Stimulated activated CD4-positive, alpha-beta T cell treated with anti-CD3 and anti-CD28 coated beads, TNF-alpha, amount 100 ng/mL, for 24 hours (primary cell): ENCODE measurements around the gene NUDT8.

Experiments used
- DNase-seq, 3 experiments: peaks; one replicate each; pipeline ENCODE4 v3.0.0-alpha.2; 2020; ENCODE audit warnings: low read depth in 3 of 3

NUDT8 gene, protein sequence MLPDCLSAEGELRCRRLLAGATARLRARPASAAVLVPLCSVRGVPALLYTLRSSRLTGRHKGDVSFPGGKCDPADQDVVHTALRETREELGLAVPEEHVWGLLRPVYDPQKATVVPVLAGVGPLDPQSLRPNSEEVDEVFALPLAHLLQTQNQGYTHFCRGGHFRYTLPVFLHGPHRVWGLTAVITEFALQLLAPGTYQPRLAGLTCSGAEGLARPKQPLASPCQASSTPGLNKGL

DNA sequence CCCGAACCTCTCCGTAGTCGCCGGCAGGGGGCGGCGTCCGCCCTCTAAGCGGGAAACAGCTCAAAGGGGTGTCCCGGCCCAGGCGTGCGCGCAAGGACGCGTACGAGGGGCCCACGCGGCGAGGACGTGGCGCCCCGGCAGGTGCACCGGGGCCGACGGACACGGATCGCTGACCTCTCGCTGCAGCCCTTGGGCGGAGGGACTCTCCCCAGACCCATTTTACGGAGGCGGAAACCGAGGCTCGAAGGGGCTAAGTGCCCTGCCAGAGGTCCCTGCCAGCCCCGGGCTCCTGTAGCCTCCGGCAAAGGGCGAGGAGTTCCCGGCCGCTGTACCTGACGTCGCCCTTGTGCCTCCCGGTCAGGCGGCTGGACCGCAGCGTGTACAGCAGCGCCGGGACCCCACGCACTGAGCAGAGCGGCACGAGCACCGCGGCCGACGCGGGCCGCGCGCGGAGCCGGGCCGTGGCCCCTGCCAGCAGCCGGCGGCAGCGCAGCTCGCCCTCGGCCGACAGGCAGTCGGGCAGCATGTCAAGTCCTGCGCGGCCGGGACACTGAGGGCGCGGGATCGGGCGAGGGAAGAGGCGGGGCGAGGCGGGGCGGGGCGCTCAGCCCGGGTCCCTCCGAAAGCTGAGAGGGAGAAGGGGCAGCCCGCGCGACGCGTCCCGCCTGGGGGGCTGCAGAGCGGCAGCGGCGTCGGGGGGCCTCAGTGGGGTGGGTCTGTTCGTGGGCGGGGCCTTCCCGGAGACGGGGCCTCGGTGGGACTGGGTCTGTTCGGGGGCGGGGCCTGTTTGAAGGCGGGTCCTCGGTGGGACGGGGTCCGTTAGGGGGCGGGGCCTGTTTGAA lies at the start of gene NUDT8:
Gene NUDT8, minus strand, starts transcription at position 552 of the 842 bp plus-strand sequence. Its CDS starts 26 bp downstream, at position 526.
- peak; percentile 80 to 88 (median 81) for DNase-seq

DNA sequence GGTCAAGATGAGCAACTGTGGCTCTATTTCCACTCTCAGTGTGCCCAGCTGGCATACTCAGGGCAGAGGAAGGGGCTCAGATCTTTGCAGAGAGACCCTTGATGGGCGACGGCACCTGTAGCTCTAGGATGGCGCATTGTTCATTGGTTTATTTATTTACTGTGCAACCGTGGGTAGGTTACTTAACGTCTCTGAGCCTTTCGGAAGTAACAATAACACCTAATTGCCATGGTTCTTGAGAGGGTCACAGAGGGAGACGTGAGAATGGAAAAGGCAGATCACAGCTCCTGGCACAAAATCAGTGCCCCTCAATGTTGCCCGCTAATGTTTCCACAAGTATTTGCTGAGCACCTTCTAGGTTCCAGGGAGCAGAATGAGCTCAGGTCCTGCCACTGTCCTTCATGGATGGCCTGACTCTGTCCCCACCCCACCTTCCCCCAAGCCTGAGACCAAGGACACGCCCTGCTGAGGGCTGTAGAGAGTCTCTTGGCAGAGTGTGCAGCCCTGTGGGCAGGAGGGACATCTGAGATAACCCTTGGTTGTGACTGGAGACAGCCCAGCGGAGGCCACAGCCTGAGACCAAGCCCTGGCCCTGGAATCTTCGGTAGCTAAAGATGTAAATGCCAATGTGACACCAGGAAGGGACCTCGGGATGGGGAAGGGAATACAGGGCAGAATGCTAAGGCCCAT lies 45.5 kb upstream of the NUDT8 start:
- DNase-seq = no peak

DNA sequence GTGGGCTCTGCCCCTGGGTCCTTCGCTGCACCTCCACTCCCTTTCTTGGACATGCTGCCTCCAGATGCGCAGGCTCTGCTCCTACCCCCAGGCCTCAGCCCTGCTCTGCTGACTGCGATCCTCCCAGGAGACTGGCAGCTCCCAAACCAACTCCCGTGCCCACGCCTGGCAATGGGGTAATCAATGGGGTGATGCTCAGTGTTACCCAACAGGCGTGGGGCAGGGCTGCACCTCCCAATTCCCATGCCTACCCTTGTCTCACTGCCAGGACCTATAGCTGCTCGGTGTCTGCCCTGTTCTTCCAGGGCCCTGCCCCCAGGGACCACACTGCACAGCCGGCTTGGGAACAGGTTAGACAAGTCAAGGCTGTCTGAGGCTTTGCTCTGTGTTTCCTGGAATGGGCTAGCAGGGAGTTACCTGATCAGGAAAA lies 44.7 kb upstream of the NUDT8 start, which contains the start of gene ALDH3B2:
Gene ALDH3B2, minus strand, starts transcription at position 182 of the 430 bp plus-strand sequence. CDS start 7,688 bp downstream, outside the sequence.
- no peak for DNase-seq

DNA sequence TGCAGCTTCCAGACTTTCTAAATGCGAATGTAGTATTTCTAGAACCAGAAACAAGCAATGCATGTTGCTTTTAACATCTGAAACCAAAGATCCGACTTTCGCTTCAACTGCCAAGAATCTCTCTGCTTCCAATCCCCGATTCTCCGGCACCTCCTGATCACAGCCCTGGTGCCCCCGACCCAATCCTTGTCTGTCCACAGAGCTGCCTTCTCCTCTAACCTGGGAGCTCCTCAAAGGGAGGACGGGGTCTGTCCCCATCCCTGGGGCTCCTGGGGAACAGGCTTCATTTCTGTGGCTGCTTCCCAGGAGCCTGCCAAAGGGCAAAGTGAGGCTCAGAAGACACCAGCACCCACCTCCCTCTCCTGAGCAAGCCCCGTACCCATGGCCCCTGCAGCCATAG lies 44.2 kb upstream of the NUDT8 start:
- DNase-seq = no peak

DNA sequence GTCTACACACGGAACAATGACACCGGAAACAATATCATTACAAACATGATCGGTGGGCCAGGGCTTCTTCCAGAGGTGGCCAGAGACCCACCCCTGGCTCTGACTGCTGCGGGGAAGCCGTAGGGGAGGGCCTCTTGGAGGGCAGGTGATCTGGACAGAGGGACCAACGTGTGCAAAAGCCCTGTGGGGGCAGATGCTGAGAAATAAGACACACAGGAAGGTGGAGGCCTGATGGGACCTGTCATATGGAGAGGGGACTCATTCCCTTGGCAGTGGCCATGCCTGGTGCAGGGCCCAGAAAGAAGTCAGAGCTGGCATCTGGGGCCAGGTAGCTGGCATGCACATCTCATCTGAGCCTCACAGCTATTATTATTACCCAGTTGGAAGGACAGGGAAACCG lies 43.6 kb upstream of the NUDT8 start:
- no peak for DNase-seq

DNA sequence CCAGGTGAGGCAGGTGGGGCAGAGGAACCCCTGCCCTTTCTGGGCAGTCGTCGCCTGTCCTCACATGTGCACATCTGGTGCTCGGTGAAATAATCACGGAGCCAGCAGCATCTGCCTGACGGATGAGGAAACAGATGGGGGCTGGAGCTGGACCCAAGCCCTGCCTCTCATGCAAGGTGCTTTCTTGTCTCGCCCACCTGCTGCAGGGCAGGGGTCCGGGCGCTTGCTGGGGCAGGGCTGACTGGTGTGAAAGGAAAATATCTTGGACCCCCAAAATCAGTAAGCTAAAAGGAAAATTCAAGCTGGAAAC lies 41.4 kb upstream of the NUDT8 start:
- no peak for DNase-seq

DNA sequence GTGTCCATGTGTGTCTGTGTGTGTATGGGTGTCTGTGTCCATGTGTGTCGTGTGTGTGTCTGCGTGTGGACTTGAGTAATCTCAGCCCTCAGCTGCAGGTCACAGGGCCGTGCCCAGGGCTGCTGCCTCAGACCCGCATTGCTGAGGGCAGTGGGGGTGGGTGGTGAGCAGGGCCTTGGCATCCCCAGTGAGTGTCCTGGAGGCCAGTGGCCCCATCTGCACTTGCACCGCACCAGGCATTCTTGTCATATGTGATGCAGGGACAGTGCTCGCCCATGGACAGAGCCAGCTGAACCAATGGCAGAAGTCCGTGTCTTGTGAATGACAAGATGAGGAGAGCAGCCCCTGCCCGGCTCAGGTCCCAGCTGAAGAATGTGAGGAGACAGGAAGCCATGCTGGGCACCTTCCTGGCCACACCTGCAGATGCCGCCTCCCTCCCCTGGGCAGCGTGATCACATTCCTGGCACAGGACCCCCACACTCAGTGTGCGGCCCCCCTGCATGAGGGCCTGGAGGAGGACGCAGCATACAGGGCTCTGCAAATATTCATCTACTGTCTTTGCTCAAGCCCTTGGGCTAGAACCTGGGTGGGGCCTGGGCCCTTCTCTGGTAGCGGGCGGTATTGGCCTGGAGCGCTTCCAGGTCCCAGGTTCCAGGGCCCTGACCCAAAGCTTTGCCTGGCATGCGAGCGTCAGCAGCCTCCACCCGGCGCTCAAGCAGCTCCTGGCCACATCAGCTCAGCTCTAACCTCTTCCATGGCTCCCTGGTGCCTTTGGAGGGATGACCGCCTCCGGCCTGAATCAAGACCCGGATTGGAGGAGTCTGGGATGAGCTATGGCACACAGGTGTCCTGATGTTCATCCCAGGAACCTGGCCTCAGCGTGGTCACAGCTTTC lies 40.8 kb upstream of the NUDT8 start:
- no peak for DNase-seq

DNA sequence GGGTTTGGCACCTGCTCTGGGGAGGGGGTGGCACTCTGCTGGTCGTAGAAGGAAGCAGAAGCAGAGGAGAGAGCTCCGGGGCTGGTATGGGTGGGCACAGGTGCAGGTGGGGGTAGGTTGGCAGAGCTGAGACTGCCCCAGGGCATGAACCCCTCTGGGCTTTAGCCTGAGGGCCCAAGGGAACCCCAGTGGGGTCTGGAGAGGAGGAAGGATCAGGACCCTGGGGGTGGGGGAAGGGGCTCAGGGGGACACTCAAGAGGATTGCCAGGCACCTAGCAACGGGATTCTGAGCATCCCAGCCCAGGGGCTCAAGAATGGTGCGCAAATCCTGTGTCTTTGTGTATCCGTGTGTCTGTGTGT lies 38.4 kb upstream of the NUDT8 start:
- DNase-seq = no peak

DNA sequence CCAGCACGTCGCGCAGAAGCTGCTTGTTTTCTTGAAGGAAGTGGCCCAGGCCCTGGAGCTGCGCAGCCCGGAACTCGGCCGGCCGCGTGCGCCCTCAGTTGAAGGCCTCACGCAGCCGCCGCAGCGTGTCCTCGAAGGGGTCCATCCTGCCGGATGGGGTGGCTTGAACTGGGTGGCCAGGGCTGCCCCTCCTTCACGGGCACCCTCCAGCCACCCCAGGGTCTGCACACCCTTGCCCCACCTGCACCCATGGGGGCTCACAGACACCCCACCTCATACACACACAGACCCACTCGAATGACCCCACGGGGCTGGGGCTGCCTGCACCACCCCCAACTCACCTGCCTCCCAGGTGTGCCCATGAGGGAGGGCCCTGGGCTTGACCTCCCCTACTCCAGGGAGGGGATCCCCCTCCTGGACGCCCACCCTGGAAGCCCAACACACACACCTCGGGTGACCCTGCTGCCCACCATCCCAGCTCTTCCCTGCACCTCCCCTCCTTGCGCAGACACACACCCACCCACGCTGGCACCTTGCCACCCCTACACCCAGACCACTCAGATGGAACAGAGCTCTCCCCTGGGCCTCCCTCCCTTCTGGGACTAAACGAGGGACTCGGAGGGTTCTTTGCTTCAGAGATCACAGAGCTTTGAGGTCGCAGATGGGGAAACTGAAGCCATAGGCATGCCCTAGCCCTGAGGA lies 37.9 kb upstream of the NUDT8 start:
- no peak for DNase-seq

DNA sequence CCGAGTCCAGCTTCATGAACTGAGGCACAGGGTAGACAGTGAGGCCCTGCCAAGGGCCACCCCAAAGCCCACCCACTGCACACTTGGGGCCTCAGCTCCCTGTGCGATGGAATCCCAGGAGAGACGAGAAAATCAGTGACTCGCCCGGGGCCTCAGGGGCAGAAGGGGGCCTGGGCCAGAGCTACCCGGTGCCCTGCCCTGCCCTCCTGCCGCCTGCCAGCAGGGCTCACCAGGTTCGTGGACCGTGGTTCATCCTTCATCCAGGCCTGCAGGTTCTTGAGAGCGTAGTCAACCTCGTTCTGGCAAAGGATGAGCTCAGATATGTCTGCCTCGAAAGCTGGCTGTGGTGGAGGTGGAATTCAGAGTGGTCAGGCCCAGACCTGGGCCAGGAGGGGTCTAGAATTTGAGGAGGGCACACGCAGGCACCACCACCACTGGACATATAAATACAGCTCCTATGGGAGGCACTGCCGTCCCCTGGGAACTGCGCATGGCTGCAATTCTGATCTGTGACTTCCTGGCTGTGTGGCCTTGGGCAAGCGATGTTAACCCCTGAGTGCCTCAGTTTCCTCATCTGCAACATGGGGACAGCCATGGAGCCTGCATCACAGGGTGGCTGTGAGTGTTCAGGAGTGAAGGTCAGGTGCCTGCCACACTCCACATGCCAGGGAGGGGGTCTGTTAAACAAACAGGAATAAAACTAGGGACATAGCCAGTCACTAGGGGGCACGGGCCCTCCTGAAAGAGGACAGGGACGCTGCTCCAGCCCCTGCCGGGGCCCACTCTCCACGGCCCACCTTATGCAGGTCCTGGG lies 37.1 kb upstream of the NUDT8 start:
- no peak for DNase-seq

DNA sequence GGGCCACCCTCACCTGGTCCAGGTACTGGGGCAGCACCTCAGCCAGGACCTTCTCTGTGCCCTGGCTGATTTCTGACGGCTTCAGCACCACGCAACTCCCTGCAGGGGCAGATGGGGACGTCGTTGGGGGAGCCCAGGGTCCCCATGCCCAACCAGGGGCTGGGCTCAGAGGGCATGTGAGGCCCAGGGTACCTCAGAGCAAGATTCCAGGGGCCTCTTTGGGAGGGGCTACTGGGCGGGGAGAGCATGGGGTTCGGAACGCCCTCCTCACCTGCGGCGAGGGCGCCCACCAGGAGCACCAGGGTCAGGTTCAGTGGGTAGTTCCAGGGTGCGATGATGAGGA lies 36.5 kb upstream of the NUDT8 start:
- no peak for DNase-seq

DNA sequence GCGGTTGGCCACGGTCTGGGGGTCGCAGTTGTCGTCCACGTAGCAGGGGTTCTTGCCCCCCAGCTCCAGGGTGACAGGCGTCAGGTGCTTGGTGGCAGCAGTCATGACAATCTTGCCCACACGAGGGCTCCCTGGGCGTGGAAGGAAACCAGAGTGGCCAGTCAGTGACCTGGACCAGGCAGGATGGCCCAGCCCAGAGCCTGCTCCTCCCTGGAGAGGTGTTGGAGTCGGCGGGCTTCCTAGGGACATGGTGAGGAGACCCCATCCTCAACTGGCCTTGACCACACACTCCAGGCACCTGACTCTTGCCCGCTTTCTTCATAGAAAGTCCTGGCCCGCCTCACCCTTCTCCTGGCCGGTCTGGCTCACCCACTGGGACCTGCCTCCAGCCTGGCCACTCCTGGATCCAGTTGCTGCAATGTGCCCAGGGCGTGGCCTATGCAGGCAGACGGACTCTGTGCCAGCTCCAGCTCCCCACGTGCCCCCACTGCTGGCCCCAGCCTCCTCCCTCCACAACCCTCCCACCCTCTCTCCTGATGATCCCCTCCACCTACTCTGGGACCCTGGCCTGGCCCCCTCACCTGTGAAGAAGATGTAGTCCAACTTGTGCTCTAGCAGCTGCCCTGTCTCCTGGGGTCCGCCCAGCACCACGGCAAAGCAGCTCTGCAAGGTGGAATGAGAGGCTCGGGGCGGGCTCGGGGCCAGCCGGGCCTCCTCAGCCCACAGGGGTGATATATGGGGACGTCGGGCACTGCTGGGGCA lies 36.0 kb upstream of the NUDT8 start:
- DNase-seq = no peak

DNA sequence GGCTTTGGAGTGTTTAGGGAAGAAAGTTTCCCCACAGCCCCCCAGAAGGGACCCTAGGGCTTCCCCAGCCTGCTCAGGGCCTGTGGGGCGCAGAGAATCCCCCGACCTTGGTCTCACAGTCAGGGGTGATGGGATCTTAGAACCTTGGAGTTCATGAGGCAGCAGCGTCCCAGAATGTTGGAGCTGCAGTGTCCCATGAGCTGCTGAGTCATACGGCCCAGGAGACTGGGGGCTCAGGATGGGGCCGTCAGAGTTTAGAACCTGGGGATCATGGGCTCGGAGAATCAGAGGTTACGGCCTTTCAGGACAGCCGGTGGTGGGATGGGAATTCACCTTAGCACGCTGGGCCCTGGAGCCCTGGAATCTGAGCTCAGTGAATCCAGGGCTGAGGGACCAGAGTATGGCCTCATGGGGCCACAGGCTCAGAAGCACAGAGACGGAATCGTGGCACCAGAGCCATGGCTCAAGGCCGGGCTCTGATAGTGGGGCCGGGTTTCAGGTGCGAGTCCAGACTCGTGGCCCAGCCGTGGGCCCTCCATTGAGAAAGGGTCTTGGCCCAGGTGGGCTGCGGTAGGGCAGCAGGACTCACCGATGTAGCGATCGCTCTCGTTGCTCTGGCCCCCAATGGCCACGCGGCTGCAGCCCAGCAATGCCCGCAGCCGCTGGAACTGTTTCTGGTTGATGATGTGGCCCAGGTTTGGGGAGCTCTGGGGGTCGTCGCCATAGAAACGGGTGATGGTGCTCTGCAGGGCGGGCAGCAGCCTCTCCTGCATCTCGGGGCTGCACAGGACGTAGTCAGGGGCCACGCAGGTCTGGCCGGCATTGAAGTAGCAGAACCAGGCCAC lies 35.2 kb upstream of the NUDT8 start:
- no peak for DNase-seq

DNA sequence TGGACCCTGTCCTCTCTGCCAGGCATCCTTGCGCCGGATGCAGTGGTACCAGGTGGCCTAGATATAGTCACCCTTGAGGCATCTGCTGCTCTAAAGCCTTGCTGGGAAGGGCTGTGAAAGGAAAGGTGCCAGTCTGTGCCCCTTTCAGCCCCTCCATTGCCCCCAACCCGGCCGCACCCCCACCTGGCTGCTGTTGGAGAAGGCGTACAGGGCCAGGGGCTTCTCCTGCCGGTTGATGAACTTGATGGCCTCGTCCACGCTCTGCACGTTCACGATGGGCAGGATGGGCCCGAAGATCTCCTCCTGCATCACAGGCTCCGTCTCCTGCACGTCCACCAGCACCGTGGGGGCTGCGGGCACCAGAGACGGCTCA lies 34.5 kb upstream of the NUDT8 start:
- no peak for DNase-seq

DNA sequence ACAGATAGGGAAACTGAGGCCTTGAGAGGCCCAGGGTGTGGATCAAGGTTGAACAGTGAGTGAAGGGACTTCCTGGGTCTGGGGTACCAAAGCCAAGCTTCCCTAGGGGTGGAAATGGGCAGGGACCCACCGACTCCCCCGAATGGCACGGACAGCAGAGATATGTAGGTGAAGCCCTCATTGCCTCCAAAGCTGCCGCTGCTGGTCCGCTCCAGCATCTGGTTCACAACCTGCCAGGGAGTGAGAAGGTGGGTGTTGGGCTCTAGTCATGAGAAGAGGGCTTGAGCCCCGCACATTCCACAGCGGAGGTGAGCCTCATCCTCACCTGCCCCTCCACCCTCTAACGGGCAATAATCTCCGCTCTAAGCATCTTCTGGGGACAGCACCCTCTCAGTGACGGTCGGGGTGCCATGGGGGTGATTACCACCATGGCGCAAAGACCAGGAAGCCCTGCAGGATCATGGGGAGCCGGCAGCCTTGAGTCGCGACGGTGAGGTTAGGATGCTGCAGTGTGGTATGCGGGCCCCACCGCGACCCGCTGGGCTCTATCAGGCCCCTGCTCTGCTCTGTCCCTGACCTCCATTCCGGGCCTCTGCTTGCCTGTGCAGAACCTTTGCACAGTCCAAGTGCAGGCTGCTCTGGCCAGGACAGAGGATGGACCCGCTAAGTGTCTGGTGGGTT lies 33.9 kb upstream of the NUDT8 start:
- no peak for DNase-seq

DNA sequence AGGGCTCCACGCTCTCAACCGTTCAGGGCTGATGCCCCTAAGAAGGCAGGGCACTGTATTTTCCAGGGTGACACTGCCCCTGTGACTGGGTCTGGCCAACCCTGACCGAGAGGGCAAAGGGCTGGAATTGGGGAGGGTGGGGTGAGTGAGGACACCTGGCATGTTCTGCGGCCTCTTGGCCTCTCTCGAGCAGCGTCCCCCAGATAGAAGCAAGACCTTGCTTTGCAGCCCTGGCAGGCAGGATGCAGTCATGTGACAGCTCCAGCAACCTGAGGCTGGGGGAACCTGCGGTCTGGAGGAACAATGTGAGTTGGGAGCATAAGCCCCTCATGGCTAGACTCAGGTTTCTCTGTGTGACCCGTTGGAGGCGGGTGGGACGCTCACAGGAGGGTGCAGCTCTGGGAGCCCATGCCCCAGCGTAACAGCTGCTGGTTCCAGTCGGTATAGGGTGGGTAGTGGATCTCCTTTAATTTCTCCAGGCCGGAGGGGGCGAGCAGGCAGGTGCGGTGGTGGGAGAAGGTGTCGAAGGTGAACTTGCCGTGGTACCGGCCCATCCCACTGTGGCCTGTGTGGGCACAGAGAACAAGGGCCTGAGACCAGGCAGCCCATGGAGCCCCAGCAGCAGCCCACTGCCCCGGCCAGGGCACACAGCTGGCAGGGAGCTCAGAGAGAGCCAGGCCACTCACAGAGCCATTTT lies 33.2 kb upstream of the NUDT8 start:
- no peak for DNase-seq

DNA sequence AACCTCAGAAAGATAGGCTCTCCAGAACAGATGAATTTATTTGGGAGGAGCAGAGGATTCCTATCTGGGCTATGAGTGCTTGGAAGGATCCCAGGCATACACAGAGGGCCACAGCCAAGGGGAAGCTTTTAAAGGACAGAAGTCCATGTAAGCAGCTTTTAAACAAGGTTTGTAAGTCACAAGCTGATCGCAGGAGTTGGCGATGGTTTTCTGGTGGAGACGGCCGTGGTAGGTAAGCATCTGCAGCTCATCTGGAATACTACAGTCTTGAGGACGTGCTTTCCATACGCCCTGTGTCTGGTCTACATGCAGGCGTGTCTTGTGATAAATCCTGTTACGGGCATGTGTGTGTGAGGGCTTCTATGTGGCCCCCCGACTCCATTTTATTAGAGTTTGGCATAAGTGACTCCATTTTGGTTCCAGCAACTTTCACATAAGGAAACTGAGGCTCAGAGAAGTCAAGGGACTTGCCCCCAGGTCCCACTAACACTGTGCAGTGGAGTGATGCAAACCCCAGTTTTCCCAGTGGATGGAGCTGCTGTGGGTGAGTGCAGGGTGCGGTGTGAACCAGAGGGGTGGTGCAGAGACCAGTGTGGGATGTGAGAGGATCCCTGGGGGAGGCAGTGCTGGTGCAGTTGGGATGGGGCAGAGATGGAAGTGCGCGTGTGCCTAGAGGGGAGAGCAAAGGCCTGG lies 32.6 kb upstream of the NUDT8 start:
- DNase-seq = no peak
